Measurements from ENCODE around the gene DLEC1. TPM values are rescaled to one million over a fixed set of nuclear protein-coding genes. Genes with fewer than 3 reads are reported as not detected.

Gene DLEC1
- polyA plus RNA-seq, 1 experiment, result 0.06 TPM

- no peaks in the 10 kb centered on the region for H3K36me3 ChIP-seq (ENCODE audit: control insufficient read depth, insufficient read depth, low read length)
- TF ChIP-seq CTCF (IDR thresholded peaks at IDR 0.05; ENCODE audit: insufficient read depth, low read depth, low read length), result no peak
- peaks cover 1% of the 10 kb centered on the region for H3K27me3 ChIP-seq (ENCODE audit: control insufficient read depth, insufficient read depth, low read length)
- DNase-seq (ENCODE audit: low read depth), result no peak
- no peak overlapping the region for H3K4me3 ChIP-seq (ENCODE audit: low read depth, low read length)
- ChIA-PET CTCF (interaction anchor here (2.2 kb wide), 1 partner anchor 11 kb away, joined by 7 read pairs; no protein-coding TSS in a partner anchor), POLR2A (no interaction called here)
These were observed 70.7 kb downstream of the DLEC1 start for GRCh38 chr3:38109580-38110313.

- no peak overlapping the region for H3K4me3 ChIP-seq (ENCODE audit: low read depth, low read length)
- POLR2A ChIA-PET, result no interaction called here
- H3K36me3 ChIP-seq (ENCODE audit: control insufficient read depth, insufficient read depth, low read length), result no peaks in the 10 kb centered on the region
- H3K27me3 ChIP-seq (ENCODE audit: control insufficient read depth, insufficient read depth, low read length), result peaks cover 1% of the 10 kb centered on the region
- CTCF ChIA-PET, result interaction anchor here (1.1 kb wide), 1 partner anchor 188 kb away, joined by 3 read pairs; no protein-coding TSS in a partner anchor
- TF ChIP-seq CTCF (IDR thresholded peaks at IDR 0.05; ENCODE audit: insufficient read depth, low read depth, low read length), result no peak
- DNase-seq (ENCODE audit: low read depth), result no peak
These were observed 71.5 kb downstream of the DLEC1 start for GRCh38 chr3:38110314-38111050.

GRCh38 chr3:38111201-38111600 lies 72.2 kb downstream of the DLEC1 start:
- Histone ChIP-seq H3K36me3 (ENCODE audit: control insufficient read depth, insufficient read depth, low read length) (no peaks in the 10 kb centered on the region), H3K27me3 (ENCODE audit: control insufficient read depth, insufficient read depth, low read length) (peaks cover 1% of the 10 kb centered on the region), H3K4me3 (ENCODE audit: low read depth, low read length) (no peak overlapping the region)
- no peak for TF ChIP-seq CTCF (IDR thresholded peaks at IDR 0.05; ENCODE audit: insufficient read depth, low read depth, low read length)
- POLR2A ChIA-PET, result no interaction called here
- CTCF ChIA-PET, result interaction anchor here (1.1 kb wide), 1 partner anchor 188 kb away, joined by 3 read pairs; no protein-coding TSS in a partner anchor
- no peak for DNase-seq (ENCODE audit: low read depth)

GRCh38 chr3:38111696-38112377 lies 72.8 kb downstream of the DLEC1 start:
- CTCF ChIA-PET, result no interaction called here
- TF ChIP-seq CTCF (IDR thresholded peaks at IDR 0.05; ENCODE audit: insufficient read depth, low read depth, low read length), result no peak
- DNase-seq (ENCODE audit: low read depth), result no peak
- POLR2A ChIA-PET, result no interaction called here
- no peaks in the 10 kb centered on the region for H3K36me3 ChIP-seq (ENCODE audit: control insufficient read depth, insufficient read depth, low read length)
- peaks cover 1% of the 10 kb centered on the region for H3K27me3 ChIP-seq (ENCODE audit: control insufficient read depth, insufficient read depth, low read length)
- H3K4me3 ChIP-seq (ENCODE audit: low read depth, low read length), result no peak overlapping the region

GRCh38 chr3:38112378-38112761 lies 73.4 kb downstream of the DLEC1 start:
- TF ChIP-seq CTCF (IDR thresholded peaks at IDR 0.05; ENCODE audit: insufficient read depth, low read depth, low read length), result no peak
- CTCF ChIA-PET, result no interaction called here
- peaks cover 1% of the 10 kb centered on the region for H3K27me3 ChIP-seq (ENCODE audit: control insufficient read depth, insufficient read depth, low read length)
- H3K36me3 ChIP-seq (ENCODE audit: control insufficient read depth, insufficient read depth, low read length), result no peaks in the 10 kb centered on the region
- POLR2A ChIA-PET, result no interaction called here
- no peak overlapping the region for H3K4me3 ChIP-seq (ENCODE audit: low read depth, low read length)
- no peak for DNase-seq (ENCODE audit: low read depth)

Measured in BJ (cell line).